Nephron (organoid): ENCODE results near the gene DNM2.

Source experiments
- H3K27ac Mint-ChIP-seq, 3 experiments: 2 replicates each; pipeline ENCODE4 v1.8.0; 2020; ENCODE audit warnings: mixed read lengths in 3 of 3, mild to moderate bottlenecking in 2 of 3, moderate library complexity in 1 of 3
- H3K27me3 Mint-ChIP-seq: 2 replicates; pipeline ENCODE4 v1.8.0; 2021; ENCODE audit warnings: low read depth, mild to moderate bottlenecking, moderate library complexity, mixed read lengths
- H3K36me3 Mint-ChIP-seq: 2 replicates; pipeline ENCODE4 v1.8.0; 2020; ENCODE audit warnings: low read depth, mixed read lengths
- H3K4me1 Mint-ChIP-seq: 2 replicates; pipeline ENCODE4 v1.8.0; 2020; ENCODE audit warnings: mixed read lengths
- H3K4me3 Mint-ChIP-seq, 3 experiments: 2 replicates each; pipeline ENCODE4 v1.8.0; 2020; ENCODE audit warnings: mild to moderate bottlenecking in 3 of 3, mixed read lengths in 3 of 3, moderate library complexity in 2 of 3
- H3K9me3 Mint-ChIP-seq: 2 replicates; pipeline ENCODE4 v1.8.0; 2020; ENCODE audit warnings: mixed read lengths
- CTCF ChIP-seq, 3 experiments: fragments of 200-600 bp; sonication (generic); IDR thresholded peaks; one replicate each; pipeline ENCODE4 v1.5.0; 2021; ENCODE audit warnings: antibody characterized with exemption in 3 of 3; ENCODE audit not compliant: unreplicated experiment in 3 of 3

DNM2 gene

GRCh38 chr19:10809651-10810285 is 91.9 kb downstream of the DNM2 start:
- Mint-ChIP-seq H3K4me1 (peaks cover 14% of the 10 kb centered on the region), H3K36me3 (peaks cover 45% of the 10 kb centered on the region), H3K27ac (peak overlapping the region in 1 of 3 experiments; percentile 24), H3K27me3 (no peaks in the 10 kb centered on the region), H3K9me3 (no peaks in the 10 kb centered on the region), H3K4me3 (no peak overlapping the region)
- no peak for TF ChIP-seq CTCF (IDR thresholded peaks at IDR 0.05; ENCODE audit: unreplicated experiment in 3 of 3)

- Mint-ChIP-seq H3K9me3 (no peaks in the 10 kb centered on the region), H3K4me3 (no peak overlapping the region), H3K27me3 (no peaks in the 10 kb centered on the region), H3K36me3 (peaks cover 41% of the 10 kb centered on the region), H3K4me1 (peaks cover 20% of the 10 kb centered on the region), H3K27ac (no peak overlapping the region)
- no peak for TF ChIP-seq CTCF (IDR thresholded peaks at IDR 0.05; ENCODE audit: unreplicated experiment in 3 of 3)
Observed at GRCh38 chr19:10811391-10812111, 93.7 kb downstream of the DNM2 start.

- Mint-ChIP-seq H3K4me1 (peaks cover 20% of the 10 kb centered on the region), H3K27me3 (no peaks in the 10 kb centered on the region), H3K36me3 (peaks cover 42% of the 10 kb centered on the region), H3K27ac (no peak overlapping the region), H3K4me3 (no peak overlapping the region), H3K9me3 (no peaks in the 10 kb centered on the region)
- TF ChIP-seq CTCF (IDR thresholded peaks at IDR 0.05; ENCODE audit: unreplicated experiment in 3 of 3) = no peak
Observed at GRCh38 chr19:10812196-10812595, 94.3 kb downstream of the DNM2 start.

GRCh38 chr19:10812902-10813404 is 95.1 kb downstream of the DNM2 start:
- Mint-ChIP-seq H3K4me3 (peak overlapping the region in 1 of 3 experiments; percentile 24), H3K4me1 (peaks cover 20% of the 10 kb centered on the region), H3K27ac (peak overlapping the region; percentile 37 to 81 (median 80)), H3K27me3 (no peaks in the 10 kb centered on the region), H3K36me3 (peaks cover 40% of the 10 kb centered on the region), H3K9me3 (no peaks in the 10 kb centered on the region)
- no peak for TF ChIP-seq CTCF (IDR thresholded peaks at IDR 0.05; ENCODE audit: unreplicated experiment in 3 of 3)

- Mint-ChIP-seq H3K36me3 (peaks cover 32% of the 10 kb centered on the region), H3K4me1 (peaks cover 15% of the 10 kb centered on the region), H3K27me3 (no peaks in the 10 kb centered on the region), H3K4me3 (peak overlapping the region in 1 of 3 experiments; percentile 15), H3K27ac (no peak overlapping the region), H3K9me3 (no peaks in the 10 kb centered on the region)
- TF ChIP-seq CTCF (IDR thresholded peaks at IDR 0.05; ENCODE audit: unreplicated experiment in 3 of 3) = no peak
Observed at GRCh38 chr19:10815007-10815536, 97.2 kb downstream of the DNM2 start.
